ENCODE results near the gene SMARCD2.

- TF ChIP-seq CTCF (conservative IDR thresholded peaks at IDR 0.05 in 1 of 2, IDR thresholded peaks at IDR 0.05 in 1 of 2; ENCODE audit: low read depth in 1 of 2, low read length in 2 of 2) (no peak), EZH2 (IDR thresholded peaks at IDR 0.05; ENCODE audit: low read length, missing control alignments) (no peak)
These were observed 52.4 kb downstream of the SMARCD2 start for GRCh38 chr17:63790057-63790456.
